ENCODE data around the gene ZNF677.
"Not testable (repeated sequence)": the region's sequence is repeated elsewhere in the genome, so short reads cannot be mapped to it uniquely, and the experiment has no call there.

ZNF677 gene

DNA sequence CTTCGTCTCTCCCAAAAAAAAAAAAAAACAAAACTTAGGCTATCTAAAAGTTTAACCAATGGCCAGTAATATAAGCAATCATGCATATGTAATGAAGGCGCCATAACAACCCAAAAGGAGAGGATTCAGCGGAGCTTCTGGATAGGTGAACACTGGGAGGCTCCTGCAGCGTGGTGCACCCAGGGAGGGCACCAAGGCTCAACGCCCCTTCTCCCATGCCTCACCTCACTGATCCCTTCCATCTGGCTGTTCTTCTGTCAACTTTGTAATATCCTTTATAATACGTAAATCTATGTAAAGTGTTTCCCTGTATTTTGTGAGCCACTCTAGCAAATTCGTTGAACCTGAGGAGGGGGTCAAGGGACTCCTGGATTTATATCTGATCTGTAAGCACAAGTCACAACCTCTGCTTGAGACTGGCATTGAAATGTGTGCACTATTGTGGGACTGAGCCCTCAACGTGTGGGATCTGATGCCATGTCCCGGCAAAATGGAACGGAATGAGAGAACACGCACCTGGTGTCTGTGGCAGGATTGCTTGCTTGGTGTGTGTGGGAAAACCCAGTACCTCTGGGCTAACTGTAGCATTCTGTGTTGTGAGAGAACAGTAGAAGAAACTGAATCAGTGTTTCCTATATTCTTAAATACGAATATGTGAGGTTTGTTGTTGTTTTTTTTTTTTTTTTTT, 61.0 kb downstream of the ZNF677 start:
- no peak for DNase-seq (ENCODE audit: low spot score)

DNA sequence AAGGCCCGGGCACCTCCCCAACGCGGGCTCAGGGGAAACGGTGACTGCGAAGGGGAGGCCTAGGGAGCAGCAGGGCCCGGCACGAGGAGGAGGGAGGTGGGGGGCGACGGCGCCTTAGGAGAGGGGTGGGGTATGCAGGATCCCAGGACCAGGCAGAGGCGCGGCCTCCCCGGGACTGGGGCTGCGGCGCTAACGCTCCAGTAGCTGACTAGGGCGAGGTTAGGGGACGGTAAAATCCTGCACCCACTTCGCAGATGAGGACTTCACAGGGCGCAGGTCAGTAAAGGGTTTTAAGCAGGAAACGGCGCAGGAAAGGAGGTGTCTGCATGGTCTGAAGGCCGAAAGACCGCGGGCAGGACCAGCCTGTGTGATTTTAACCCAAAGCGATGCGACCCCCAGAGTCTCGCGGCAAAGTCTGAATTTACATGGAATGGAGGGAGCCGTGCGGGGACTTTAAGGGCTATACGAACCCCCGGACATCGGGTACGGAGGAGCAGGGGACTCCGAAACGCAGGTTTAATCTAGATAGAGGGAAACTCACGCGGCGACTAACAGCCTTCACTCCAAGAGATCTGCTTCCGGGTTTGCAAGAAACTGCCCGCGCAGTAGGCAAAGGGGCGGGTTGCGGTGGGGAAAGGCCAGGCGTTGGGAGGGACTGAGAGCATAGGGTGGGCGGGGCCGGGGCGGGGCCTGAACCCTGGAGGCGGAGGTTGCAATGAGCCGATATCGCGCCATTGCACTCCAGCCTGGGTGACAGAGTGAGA, 61.7 kb downstream of the ZNF677 start, which contains the start of gene ZNF665:
TSS of gene ZNF665 (minus strand) at position 588 of the 764 bp plus-strand sequence. CDS start 10,460 bp downstream, outside the sequence.
- DNase-seq (ENCODE audit: low spot score), result peak; percentile 90

DNA sequence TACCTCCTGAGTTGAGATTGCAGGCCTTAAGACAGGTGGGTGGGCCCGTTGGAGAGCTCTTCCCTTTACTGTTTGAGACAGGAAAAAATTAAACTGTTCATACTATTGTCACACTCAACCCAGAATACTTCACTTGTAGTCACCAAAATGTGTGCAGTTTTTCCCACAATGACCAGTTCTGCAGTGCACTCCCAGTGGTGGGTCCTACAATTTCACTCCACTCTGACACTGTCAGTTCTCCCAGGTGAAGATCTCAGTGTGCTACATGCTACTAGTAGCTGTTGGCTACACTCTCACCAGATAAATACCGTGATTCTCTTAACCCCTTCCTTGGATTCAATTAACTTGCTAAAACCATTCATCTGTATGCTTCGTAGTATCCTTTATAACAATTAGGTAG, 64.4 kb downstream of the ZNF677 start:
- no peak for DNase-seq (ENCODE audit: low spot score)

DNA sequence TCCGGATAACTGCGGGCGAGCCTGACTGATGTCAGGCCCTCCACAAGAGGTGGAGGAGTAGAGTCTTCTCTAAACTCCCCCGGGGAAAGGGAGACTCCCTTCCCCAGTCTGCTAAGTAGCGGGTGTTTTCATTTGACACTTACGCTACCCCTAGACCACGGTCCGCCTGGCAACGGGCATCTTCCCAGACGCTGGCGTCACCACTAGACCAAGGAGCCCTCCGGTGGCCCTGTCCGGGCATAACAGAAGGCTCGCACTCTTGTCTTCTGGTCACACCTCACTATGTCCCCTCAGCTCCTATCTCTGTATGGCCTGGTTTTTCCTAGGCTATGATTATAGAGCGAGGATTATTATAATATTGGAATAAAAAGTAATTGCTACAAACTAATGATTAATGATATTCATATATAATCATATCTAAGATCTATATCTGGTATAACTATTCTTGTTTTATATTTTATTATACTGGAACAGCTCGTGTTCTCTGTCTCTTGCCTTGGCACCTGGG, 64.9 kb downstream of the ZNF677 start:
- DNase-seq (ENCODE audit: low spot score), result not testable (repeated sequence)
